Epithelial cell of esophagus (primary cell): ENCODE measurements around the gene TMEM92.

Experiments
- DNase-seq: peaks from one replicate; pipeline ENCODE4 v3.0.0; 2010; ENCODE audit warnings: low read depth
- H3K4me3 ChIP-seq: 2 replicates; pipeline ENCODE4 v1.5.1; 2011; ENCODE audit warnings: mild to moderate bottlenecking, low read length, control low read depth
- CTCF ChIP-seq: IDR thresholded peaks from 2 replicates; pipeline ENCODE4 v1.5.1; 2011; ENCODE audit warnings: low read depth, mild to moderate bottlenecking, low read length, control low read depth, inconsistent platforms; ENCODE audit not compliant: insufficient read depth; ENCODE audit errors: missing control alignments

TMEM92 gene

GRCh38 chr17:50328363-50329325 lies 54.4 kb downstream of the TMEM92 start:
- no peak for TF ChIP-seq CTCF
- no peak for DNase-seq
- H3K4me3 ChIP-seq, result no peak overlapping the region

- no peak for DNase-seq
- no peak for TF ChIP-seq CTCF
- no peak overlapping the region for H3K4me3 ChIP-seq
Measured at GRCh38 chr17:50329716-50330115, 55.5 kb downstream of the TMEM92 start.

GRCh38 chr17:50330151-50330775 lies 56.0 kb downstream of the TMEM92 start:
- no peak for DNase-seq
- no peak overlapping the region for H3K4me3 ChIP-seq
- no peak for TF ChIP-seq CTCF
